K562 (cell line): Measurements from ENCODE around the gene SPIB. TPM values are rescaled to one million over a fixed set of nuclear protein-coding genes. Genes with fewer than 3 reads are reported as not detected.

Experiments used
- ARNT ChIP-seq, 2 experiments: fragments of 450-650 bp; IDR thresholded peaks; 2 replicates each; pipeline ENCODE4 v1.6.1; 2016; ENCODE audit warnings: mild to moderate bottlenecking in 1 of 2
- CC2D1A ChIP-seq: fragments of 450-650 bp; IDR thresholded peaks from 2 replicates; pipeline ENCODE4 v1.6.1; 2017; ENCODE audit warnings: mild to moderate bottlenecking
- ELF4 ChIP-seq: fragments of 450-650 bp; formaldehyde crosslinking; IDR thresholded peaks from 2 replicates; pipeline ENCODE4 v1.4.0; 2022; ENCODE audit warnings: missing genetic modification characterization
- FUS ChIP-seq: fragments of 200-400 bp; formaldehyde crosslinking; optimal IDR thresholded peaks from 2 replicates; pipeline ENCODE3; 2017; ENCODE audit warnings: low read depth, low read length
- HDAC8 ChIP-seq: fragments of 450-650 bp; IDR thresholded peaks from 2 replicates; pipeline ENCODE4 v1.6.1; 2016; ENCODE audit warnings: mild to moderate bottlenecking, missing genetic modification characterization, moderate library complexity, missing compliant biosample characterization
- HIVEP1 ChIP-seq: fragments of 250-450 bp; sonication (Bioruptor Pico); IDR thresholded peaks from 2 replicates; pipeline ENCODE4 v1.4.0; 2020; ENCODE audit warnings: mild to moderate bottlenecking
- HNRNPUL1 ChIP-seq: fragments of 200-400 bp; formaldehyde crosslinking; IDR thresholded peaks from 2 replicates; pipeline ENCODE4 v1.6.1; 2017; ENCODE audit warnings: low read length
- RAD21 ChIP-seq, 2 experiments: fragments of 250-450 bp in 1 of 2; fragments of 450-650 bp in 1 of 2; sonication (Bioruptor Pico) in 1 of 2; formaldehyde crosslinking in 1 of 2; IDR thresholded peaks in 1 of 2; conservative IDR thresholded peaks in 1 of 2; 2 replicates each; pipeline versions ENCODE4 v1.4.0 to v1.8.0; 2020 to 2022; ENCODE audit warnings: mild to moderate bottlenecking in 2 of 2, moderate library complexity in 1 of 2
- RNF2 ChIP-seq: sonication (generic); IDR thresholded peaks from 2 replicates; pipeline ENCODE4 v1.6.1; 2016
- TCFL5 ChIP-seq: fragments of 250-450 bp; sonication (Bioruptor Pico); conservative IDR thresholded peaks from 2 replicates; pipeline ENCODE4 v1.6.1; 2021; ENCODE audit warnings: mild to moderate bottlenecking, moderate library complexity, matching md5 sums
- ZBED1 ChIP-seq: IDR thresholded peaks from 2 replicates; pipeline ENCODE4 v1.6.1; 2014
- ZFX ChIP-seq: sonication (generic); formaldehyde crosslinking; IDR thresholded peaks from 2 replicates; pipeline ENCODE4 v1.8.0; 2022; ENCODE audit warnings: mild to moderate bottlenecking, missing genetic modification reagents, moderate library complexity
- ZMIZ1 ChIP-seq, 2 experiments: fragments of 150-350 bp in 1 of 2; IDR thresholded peaks; 2 replicates each; pipeline ENCODE4 v1.6.1; 2012 to 2016; ENCODE audit warnings: low read depth in 2 of 2, low read length in 2 of 2, mild to moderate bottlenecking in 1 of 2, moderate library complexity in 1 of 2
- ZNF384 ChIP-seq: IDR thresholded peaks from 2 replicates; pipeline ENCODE4 v1.6.1; 2012; ENCODE audit warnings: low read depth, low read length, improper control_type of control experiment
- ZNF512 ChIP-seq: IDR thresholded peaks from 2 replicates; pipeline ENCODE4 v1.6.1; 2016; ENCODE audit warnings: missing genetic modification characterization, missing compliant biosample characterization
- polyA plus RNA-seq, 8 experiments: library from polyadenylated mRNA; depleted of rRNA in 4 of 8; stranded (reverse) in 5 of 8; unstranded in 3 of 8; fragments of >200 nt; fragmentation: Nextera tagmentation in 2 of 8; fragmentation: Illumina TruSeq in 1 of 8; extraction: Ambion mirVana in 2 of 8; extraction: Trizol in 1 of 8; gene quantifications; 2 replicates each; pipeline versions ENCODE4 v1.2.1 to v1.2.3, GENCODE V29; 2011 to 2014; ENCODE audit warnings: inconsistent platforms in 1 of 8, missing spikeins in 1 of 8
- total RNA-seq, 7 experiments: library from RNA; depleted of rRNA in 6 of 7; stranded (reverse); fragments of >200 nt in 6 of 7; fragmentation: Illumina TruSeq in 2 of 7; extraction: Trizol in 2 of 7; gene quantifications; 2 replicates each; pipeline versions ENCODE4 v1.2.1 to v1.2.3, GENCODE V29; 2011 to 2021; ENCODE audit warnings: low replicate concordance in 1 of 7
- TF ChIP-seq, protein P1 (sequence below): fragments of 250-450 bp; sonication (Bioruptor Pico); IDR thresholded peaks from 2 replicates; pipeline ENCODE4 v1.8.0; 2021; ENCODE audit warnings: mild to moderate bottlenecking, moderate library complexity
- TF ChIP-seq, protein P2 (sequence below): sonication (generic); formaldehyde crosslinking; IDR thresholded peaks from 2 replicates; pipeline ENCODE4 v1.8.1; 2023; ENCODE audit warnings: mild to moderate bottlenecking, missing genetic modification reagents
- TF ChIP-seq, protein P3 (sequence below): sonication (generic); formaldehyde crosslinking; IDR thresholded peaks from 2 replicates; pipeline ENCODE4 v1.8.0; 2022; ENCODE audit warnings: mild to moderate bottlenecking, missing genetic modification reagents

Gene SPIB
- total and polyA plus RNA-seq, 9 of the 15 experiments (the other 6 are each of a cell fraction or from before 2014, with no cell fraction given) = 0.06 to 1.0 (median 0.43) TPM; not detected in 1

- no peak for TF ChIP-seq ZNF512 (tag)
- TF ChIP-seq FUS = no peak
- TF ChIP-seq, protein P1, sequence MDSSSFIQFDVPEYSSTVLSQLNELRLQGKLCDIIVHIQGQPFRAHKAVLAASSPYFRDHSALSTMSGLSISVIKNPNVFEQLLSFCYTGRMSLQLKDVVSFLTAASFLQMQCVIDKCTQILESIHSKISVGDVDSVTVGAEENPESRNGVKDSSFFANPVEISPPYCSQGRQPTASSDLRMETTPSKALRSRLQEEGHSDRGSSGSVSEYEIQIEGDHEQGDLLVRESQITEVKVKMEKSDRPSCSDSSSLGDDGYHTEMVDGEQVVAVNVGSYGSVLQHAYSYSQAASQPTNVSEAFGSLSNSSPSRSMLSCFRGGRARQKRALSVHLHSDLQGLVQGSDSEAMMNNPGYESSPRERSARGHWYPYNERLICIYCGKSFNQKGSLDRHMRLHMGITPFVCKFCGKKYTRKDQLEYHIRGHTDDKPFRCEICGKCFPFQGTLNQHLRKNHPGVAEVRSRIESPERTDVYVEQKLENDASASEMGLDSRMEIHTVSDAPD = no peak
- TF ChIP-seq RAD21 (CRISPR knock-in tag; conservative IDR thresholded peaks at IDR 0.05 in 1 of 2, IDR thresholded peaks at IDR 0.05 in 1 of 2) = peak; percentile 69 to 84
- TF ChIP-seq TCFL5 = no peak
- peak; percentile 54; the same call in 1 of the 2 replicates for TF ChIP-seq RNF2
- no peak for TF ChIP-seq HDAC8 (tag)
- peak; percentile 26; the same call in 1 of the 2 replicates for TF ChIP-seq CC2D1A
- TF ChIP-seq HNRNPUL1 = no peak
- TF ChIP-seq ZFX (CRISPR knock-in tag) = peak; percentile 93
- TF ChIP-seq HIVEP1 = no peak
- TF ChIP-seq, protein P2, sequence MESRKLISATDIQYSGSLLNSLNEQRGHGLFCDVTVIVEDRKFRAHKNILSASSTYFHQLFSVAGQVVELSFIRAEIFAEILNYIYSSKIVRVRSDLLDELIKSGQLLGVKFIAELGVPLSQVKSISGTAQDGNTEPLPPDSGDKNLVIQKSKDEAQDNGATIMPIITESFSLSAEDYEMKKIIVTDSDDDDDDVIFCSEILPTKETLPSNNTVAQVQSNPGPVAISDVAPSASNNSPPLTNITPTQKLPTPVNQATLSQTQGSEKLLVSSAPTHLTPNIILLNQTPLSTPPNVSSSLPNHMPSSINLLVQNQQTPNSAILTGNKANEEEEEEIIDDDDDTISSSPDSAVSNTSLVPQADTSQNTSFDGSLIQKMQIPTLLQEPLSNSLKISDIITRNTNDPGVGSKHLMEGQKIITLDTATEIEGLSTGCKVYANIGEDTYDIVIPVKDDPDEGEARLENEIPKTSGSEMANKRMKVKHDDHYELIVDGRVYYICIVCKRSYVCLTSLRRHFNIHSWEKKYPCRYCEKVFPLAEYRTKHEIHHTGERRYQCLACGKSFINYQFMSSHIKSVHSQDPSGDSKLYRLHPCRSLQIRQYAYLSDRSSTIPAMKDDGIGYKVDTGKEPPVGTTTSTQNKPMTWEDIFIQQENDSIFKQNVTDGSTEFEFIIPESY (CRISPR knock-in tag) = no peak
- TF ChIP-seq ARNT (IDR thresholded peaks at IDR 0.05) = no peak
- TF ChIP-seq ZBED1 = peak; percentile 42; the same call in 1 of the 2 replicates
- no peak for TF ChIP-seq ELF4 (CRISPR knock-in tag)
- TF ChIP-seq ZMIZ1 (IDR thresholded peaks at IDR 0.05; ENCODE audit: low read depth in 2 of 2, low read length in 2 of 2) = no peak
- peak; percentile 26; the same call in 1 of the 2 replicates for TF ChIP-seq ZNF384
- TF ChIP-seq, protein P3, sequence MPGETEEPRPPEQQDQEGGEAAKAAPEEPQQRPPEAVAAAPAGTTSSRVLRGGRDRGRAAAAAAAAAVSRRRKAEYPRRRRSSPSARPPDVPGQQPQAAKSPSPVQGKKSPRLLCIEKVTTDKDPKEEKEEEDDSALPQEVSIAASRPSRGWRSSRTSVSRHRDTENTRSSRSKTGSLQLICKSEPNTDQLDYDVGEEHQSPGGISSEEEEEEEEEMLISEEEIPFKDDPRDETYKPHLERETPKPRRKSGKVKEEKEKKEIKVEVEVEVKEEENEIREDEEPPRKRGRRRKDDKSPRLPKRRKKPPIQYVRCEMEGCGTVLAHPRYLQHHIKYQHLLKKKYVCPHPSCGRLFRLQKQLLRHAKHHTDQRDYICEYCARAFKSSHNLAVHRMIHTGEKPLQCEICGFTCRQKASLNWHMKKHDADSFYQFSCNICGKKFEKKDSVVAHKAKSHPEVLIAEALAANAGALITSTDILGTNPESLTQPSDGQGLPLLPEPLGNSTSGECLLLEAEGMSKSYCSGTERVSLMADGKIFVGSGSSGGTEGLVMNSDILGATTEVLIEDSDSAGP = no peak
Observed at GRCh38 chr19:50414864-50415660, 3.7 kb upstream of the SPIB start (continued).
